Measurements from ENCODE around the gene ACTN3.
"Not testable (repeated sequence)": the region's sequence is repeated elsewhere in the genome, so short reads cannot be mapped to it uniquely, and the experiment has no call there.

The ACTN3 gene

DNA sequence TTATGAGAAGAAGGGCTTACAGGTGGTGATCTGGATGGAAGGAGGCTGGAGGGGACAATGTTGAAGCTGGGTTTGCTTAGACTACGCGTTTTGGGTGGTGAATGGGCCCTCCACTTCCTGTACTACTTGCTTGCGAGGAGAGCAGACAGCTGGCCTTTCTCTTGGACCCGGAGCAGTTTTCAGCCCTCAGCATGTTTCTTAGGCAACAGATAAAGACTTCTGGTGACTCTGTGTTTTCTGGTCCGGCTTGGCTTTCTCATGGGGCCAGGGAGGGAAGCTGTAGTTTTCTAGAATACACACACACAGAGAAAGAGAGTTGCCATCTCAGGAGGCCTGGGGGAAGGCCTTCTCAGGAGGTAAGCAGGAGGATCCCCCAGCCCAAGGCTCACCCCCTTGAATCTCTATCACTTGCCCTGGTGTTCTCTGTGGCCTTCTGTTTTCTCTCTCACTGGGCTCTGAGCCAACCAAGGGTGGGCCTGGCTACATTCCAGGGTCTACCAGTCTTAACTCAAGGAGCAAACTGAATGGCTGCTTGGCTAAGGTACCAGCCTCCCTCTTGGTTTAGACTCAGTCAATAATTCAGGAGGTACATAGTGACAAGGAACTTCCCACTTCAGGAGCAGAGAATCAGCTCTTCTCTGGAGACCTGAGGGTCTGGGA is 48.7 kb downstream of the ACTN3 start:
- H3K4me3 ChIP-seq (ENCODE audit: insufficient read depth, low read depth, low read length), result no peak overlapping the region
- 94 to 97% methylated on average over 5 of the region's 5 CpGs for WGBS, 2 experiments

DNA sequence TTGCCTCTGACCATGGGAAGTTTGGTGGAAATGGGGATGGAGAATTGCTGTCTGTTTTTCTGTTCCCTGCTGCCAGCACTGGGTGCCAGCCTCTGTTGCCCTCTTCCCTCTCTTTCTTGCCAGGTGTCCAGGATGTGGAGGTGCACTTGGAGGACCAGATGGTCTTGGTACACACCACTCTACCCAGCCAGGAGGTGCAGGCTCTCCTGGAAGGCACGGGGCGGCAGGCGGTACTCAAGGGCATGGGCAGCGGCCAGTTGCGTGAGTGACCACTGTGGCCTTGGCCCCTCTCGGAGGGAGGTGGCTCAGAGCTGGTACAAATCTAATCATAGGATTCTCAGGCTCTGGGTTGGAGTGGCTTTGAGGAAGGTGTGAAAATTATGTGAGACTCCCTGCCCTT is 52.3 kb downstream of the ACTN3 start:
- Histone ChIP-seq H3K4me1 (ENCODE audit: control insufficient read depth, insufficient read depth, low read length) (no peaks in the 10 kb centered on the region), H3K9me3 (ENCODE audit: control insufficient read depth, low read length) (no peaks in the 10 kb centered on the region), H3K27me3 (ENCODE audit: control insufficient read depth, insufficient read depth, low read length, poor library complexity, severe bottlenecking) (no peaks in the 10 kb centered on the region), H3K4me3 (ENCODE audit: insufficient read depth, low read depth, low read length) (no peak overlapping the region), H3K36me3 (ENCODE audit: control insufficient read depth, insufficient read depth, low read length) (peaks cover 6% of the 10 kb centered on the region), H3K27ac (ENCODE audit: insufficient read depth, low read depth, low read length, poor library complexity, severe bottlenecking) (no peak overlapping the region)
- 96 to 97% methylated on average over 6 of the region's 6 CpGs for WGBS, 2 experiments

More for the DNA sequence above, 48.7 kb downstream of the ACTN3 start:
- H3K4me1 ChIP-seq (ENCODE audit: control insufficient read depth, insufficient read depth, low read length), result peaks cover 7% of the 10 kb centered on the region
- H3K9me3 ChIP-seq (ENCODE audit: control insufficient read depth, low read length), result no peaks in the 10 kb centered on the region
- H3K27me3 ChIP-seq (ENCODE audit: control insufficient read depth, insufficient read depth, low read length, poor library complexity, severe bottlenecking), result no peaks in the 10 kb centered on the region
- H3K36me3 ChIP-seq (ENCODE audit: control insufficient read depth, insufficient read depth, low read length), result peaks cover 2% of the 10 kb centered on the region
- no peak overlapping the region for H3K27ac ChIP-seq (ENCODE audit: insufficient read depth, low read depth, low read length, poor library complexity, severe bottlenecking)

DNA sequence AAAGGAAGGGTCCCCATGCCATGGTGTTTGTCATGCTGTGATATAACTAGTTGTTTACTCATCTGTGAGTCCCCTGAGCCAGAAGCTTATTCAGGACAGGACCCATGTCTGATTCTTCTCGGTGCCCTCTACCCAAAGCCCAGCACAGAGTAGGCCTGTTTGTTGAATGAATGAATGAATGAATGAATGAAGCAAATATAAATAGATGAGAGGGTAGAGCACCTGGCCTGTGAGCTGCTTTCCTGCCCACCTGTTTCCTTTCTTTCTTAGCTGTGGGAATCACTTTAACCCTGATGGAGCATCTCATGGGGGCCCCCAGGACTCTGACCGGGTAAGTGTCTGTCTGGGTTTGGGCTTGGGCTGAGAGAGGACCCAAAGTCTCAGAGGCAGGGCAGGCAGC is 53.5 kb downstream of the ACTN3 start:
- Histone ChIP-seq H3K4me3 (ENCODE audit: insufficient read depth, low read depth, low read length) (no peak overlapping the region), H3K36me3 (ENCODE audit: control insufficient read depth, insufficient read depth, low read length) (peaks cover 11% of the 10 kb centered on the region), H3K27me3 (ENCODE audit: control insufficient read depth, insufficient read depth, low read length, poor library complexity, severe bottlenecking) (no peaks in the 10 kb centered on the region), H3K9me3 (ENCODE audit: control insufficient read depth, low read length) (no peaks in the 10 kb centered on the region), H3K27ac (ENCODE audit: insufficient read depth, low read depth, low read length, poor library complexity, severe bottlenecking) (no peak overlapping the region), H3K4me1 (ENCODE audit: control insufficient read depth, insufficient read depth, low read length) (no peaks in the 10 kb centered on the region)
- WGBS, 2 experiments, result 89 to 92% methylated on average over 2 of the region's 2 CpGs

DNA sequence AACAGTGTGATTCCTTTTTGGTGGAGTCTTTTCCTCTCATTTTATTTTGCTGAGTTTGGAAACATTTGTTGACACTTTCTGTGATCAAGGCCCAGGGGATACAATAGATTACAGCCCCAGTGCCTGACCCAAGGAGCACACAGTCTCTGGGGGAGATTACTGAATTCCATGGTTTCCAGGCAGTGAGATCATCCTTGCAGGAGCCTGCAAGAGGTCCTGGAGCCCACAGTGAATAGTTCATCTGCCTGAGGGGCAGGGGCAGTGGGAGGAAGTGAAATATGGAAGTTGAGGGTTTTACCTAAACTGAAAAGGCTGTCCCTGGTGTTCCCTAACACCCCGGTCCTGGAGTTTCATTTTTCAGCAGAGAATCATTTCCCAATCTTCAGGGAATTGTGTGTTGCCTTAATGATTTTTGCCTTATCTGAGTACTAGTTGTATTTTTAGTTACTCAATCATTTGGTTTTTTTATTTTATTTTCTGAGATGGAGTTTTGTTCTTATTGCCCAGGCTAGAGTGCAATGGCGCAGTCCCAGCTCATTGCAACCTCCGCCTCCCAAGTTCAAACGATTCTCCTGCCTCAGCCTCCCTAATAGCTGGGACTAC is 54.0 kb downstream of the ACTN3 start:
- Histone ChIP-seq H3K9me3 (ENCODE audit: control insufficient read depth, low read length) (no peaks in the 10 kb centered on the region), H3K27me3 (ENCODE audit: control insufficient read depth, insufficient read depth, low read length, poor library complexity, severe bottlenecking) (no peaks in the 10 kb centered on the region), H3K27ac (ENCODE audit: insufficient read depth, low read depth, low read length, poor library complexity, severe bottlenecking) (no peak overlapping the region), H3K4me1 (ENCODE audit: control insufficient read depth, insufficient read depth, low read length) (no peaks in the 10 kb centered on the region), H3K36me3 (ENCODE audit: control insufficient read depth, insufficient read depth, low read length) (peaks cover 15% of the 10 kb centered on the region), H3K4me3 (ENCODE audit: insufficient read depth, low read depth, low read length) (no peak overlapping the region)
- 95 to 98% methylated on average over 4 of the region's 4 CpGs for WGBS, 2 experiments

DNA sequence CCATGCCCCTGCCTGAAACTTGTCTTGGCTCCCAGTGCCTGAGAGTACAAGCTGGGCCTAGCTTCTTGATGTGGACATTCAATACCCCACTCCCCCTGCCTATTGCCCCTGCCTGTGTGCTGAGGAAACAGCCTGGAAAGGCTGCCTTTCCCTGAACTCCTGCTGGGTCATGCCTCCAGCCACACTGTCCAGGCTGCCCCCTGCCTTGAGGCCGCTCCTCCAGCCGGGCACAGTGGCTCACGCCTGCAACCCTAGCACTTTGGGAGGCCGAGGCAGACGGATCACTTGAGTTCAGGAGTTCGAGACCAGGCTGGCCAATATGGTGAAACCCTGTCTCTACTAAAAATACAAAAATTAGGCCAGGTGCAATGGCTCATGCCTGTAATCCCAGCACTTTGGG is 56.4 kb downstream of the ACTN3 start:
- Histone ChIP-seq H3K27me3 (ENCODE audit: control insufficient read depth, insufficient read depth, low read length, poor library complexity, severe bottlenecking) (no peaks in the 10 kb centered on the region), H3K36me3 (ENCODE audit: control insufficient read depth, insufficient read depth, low read length) (peaks cover 18% of the 10 kb centered on the region), H3K4me3 (ENCODE audit: insufficient read depth, low read depth, low read length) (no peak overlapping the region), H3K9me3 (ENCODE audit: control insufficient read depth, low read length) (no peaks in the 10 kb centered on the region), H3K27ac (ENCODE audit: insufficient read depth, low read depth, low read length, poor library complexity, severe bottlenecking) (no peak overlapping the region), H3K4me1 (ENCODE audit: control insufficient read depth, insufficient read depth, low read length) (no peaks in the 10 kb centered on the region)
- 86 to 90% methylated on average over 6 of the region's 6 CpGs for WGBS, 2 experiments

DNA sequence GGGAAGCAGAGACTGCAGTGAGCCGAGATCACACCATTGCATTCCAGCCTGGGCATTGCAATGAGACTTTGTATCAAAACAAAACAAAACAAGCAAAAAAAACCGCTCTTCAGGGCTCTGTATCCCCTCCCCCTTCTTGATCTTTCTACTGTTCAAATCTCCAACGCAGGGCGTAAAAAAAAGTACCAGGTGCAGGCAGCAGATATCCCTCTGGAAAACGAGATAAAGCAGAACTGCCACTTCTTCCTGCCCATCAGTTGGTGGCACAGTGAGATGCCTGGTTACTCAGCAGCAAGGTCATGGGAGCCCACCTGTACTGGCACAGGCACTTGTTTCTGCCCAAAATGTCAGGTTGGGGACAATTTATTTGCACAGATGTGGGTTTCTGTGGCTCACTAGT is 57.5 kb downstream of the ACTN3 start:
- Histone ChIP-seq H3K36me3 (ENCODE audit: control insufficient read depth, insufficient read depth, low read length) (peaks cover 18% of the 10 kb centered on the region), H3K9me3 (ENCODE audit: control insufficient read depth, low read length) (no peaks in the 10 kb centered on the region), H3K4me3 (ENCODE audit: insufficient read depth, low read depth, low read length) (no peak overlapping the region), H3K27ac (ENCODE audit: insufficient read depth, low read depth, low read length, poor library complexity, severe bottlenecking) (no peak overlapping the region), H3K27me3 (ENCODE audit: control insufficient read depth, insufficient read depth, low read length, poor library complexity, severe bottlenecking) (no peaks in the 10 kb centered on the region), H3K4me1 (ENCODE audit: control insufficient read depth, insufficient read depth, low read length) (no peaks in the 10 kb centered on the region)
- WGBS, 2 experiments, result 93 to 95% methylated on average over 5 of the region's 5 CpGs

DNA sequence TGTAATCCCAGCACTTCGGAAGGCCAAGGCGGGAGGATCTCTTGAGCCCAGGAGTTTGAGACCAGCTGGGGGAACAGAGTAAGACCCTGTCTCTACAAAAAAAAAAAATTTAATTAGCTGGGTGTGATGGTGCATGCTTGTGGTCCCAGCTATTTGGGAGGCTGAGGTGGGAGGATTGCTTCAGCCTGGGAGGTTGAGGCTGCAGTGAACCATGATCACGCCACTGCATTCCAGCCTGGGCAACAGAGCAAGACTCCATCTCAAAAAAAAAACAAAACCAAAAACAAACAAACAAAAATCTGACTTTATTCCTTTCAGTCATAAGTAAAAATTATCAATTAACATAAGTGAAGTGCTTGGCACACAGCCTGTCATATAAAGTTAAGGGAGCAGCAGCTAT is 59.9 kb downstream of the ACTN3 start:
- H3K36me3 ChIP-seq (ENCODE audit: control insufficient read depth, insufficient read depth, low read length), result peaks cover 12% of the 10 kb centered on the region

DNA sequence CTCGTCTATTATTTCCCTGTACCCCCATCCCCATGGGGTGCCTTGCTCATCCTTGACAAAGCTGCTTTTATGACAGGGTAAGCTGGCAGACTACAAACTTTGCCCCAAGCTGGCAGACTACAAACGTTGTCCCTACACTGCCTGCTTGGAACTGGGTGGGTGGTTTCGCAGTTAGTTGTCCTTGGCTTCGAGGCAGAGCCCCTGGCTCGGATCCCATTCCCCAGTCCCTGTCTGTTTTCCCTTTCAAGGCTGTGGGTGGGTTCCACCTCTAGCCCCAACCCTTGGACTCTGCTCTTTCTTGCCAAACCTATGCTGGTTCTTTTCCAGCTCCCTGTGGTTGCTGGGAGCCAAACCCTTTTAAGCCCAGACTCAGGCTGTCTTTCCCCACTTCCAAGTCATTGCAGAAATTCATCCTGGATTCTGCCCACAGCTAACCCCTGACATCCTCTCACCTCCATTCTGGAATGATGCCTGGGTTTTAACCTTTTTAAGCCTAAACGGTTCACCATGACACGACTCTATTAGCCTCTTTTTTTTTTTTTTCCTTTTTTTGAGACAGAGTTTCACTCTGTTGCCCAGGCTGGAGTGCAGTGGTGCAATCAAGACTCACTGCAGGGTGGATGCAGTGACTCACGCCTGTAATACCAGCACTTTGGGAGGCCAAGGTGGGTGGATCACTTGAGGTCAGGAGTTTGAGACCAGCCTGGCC is 60.6 kb downstream of the ACTN3 start:
- H3K27ac ChIP-seq (ENCODE audit: insufficient read depth, low read depth, low read length, poor library complexity, severe bottlenecking), result no peak overlapping the region

More for the DNA sequence above, 59.9 kb downstream of the ACTN3 start:
- not testable (repeated sequence) for H3K4me1 ChIP-seq (ENCODE audit: control insufficient read depth, insufficient read depth, low read length); H3K27me3 ChIP-seq (ENCODE audit: control insufficient read depth, insufficient read depth, low read length, poor library complexity, severe bottlenecking); H3K9me3 ChIP-seq (ENCODE audit: control insufficient read depth, low read length); H3K4me3 ChIP-seq (ENCODE audit: insufficient read depth, low read depth, low read length); H3K27ac ChIP-seq (ENCODE audit: insufficient read depth, low read depth, low read length, poor library complexity, severe bottlenecking)
- 84 to 96% methylated on average over 3 of the region's 3 CpGs for WGBS, 2 experiments

DNA sequence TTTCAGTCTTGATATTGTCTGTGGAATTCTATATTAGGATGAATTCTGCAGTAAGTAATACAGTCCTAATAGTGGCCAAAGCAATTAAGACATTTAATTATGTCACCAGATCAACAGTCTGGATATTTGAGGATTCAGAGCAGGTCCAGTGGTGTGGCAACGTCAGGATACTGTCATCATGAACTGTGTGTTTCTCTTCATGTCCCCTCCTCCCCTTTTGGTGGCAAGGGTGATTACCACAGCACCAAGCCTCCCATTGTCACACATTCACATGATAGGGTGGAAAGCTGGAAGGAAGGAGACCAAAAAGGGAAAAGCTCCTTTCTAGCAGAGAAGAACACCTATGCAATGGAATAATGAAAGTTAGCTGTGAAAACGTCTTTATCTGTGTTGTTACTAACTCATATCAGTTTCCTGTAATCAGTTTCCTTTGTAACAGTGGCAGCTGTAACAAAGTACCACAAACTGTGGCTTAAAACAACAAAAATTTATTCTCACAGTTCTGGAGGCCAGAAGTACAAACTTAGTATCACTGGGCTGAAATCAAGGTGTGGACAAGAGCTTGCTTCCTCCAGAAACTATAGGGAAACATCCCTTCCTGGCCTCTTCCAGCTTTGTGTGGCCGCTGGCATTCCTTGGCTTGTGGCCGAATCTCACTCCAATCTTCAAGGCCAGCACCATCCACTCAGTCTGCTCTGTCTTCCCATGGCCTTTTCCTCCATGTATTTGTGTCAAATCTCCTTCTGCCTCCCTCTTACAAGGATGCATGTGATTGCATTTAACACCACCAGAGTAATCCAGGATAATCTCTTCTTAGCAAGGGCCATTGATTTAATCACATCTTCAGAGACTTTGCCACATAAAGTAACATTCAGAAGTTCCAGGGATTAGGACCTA is 63.3 kb downstream of the ACTN3 start:
- no peak overlapping the region for H3K27ac ChIP-seq (ENCODE audit: insufficient read depth, low read depth, low read length, poor library complexity, severe bottlenecking)
- 85 to 87% methylated on average over 4 of the region's 4 CpGs for WGBS, 2 experiments
- H3K36me3 ChIP-seq (ENCODE audit: control insufficient read depth, insufficient read depth, low read length), result peaks cover 7% of the 10 kb centered on the region
- H3K27me3 ChIP-seq (ENCODE audit: control insufficient read depth, insufficient read depth, low read length, poor library complexity, severe bottlenecking), result no peaks in the 10 kb centered on the region
- H3K4me1 ChIP-seq (ENCODE audit: control insufficient read depth, insufficient read depth, low read length), result no peaks in the 10 kb centered on the region
- no peaks in the 10 kb centered on the region for H3K9me3 ChIP-seq (ENCODE audit: control insufficient read depth, low read length)
- H3K4me3 ChIP-seq (ENCODE audit: insufficient read depth, low read depth, low read length), result no peak overlapping the region

More for the DNA sequence above, 60.6 kb downstream of the ACTN3 start:
- no peak overlapping the region for H3K4me3 ChIP-seq (ENCODE audit: insufficient read depth, low read depth, low read length)
- H3K9me3 ChIP-seq (ENCODE audit: control insufficient read depth, low read length), result no peaks in the 10 kb centered on the region
- WGBS, 2 experiments, result 88 to 93% methylated on average over 8 of the region's 8 CpGs
- H3K36me3 ChIP-seq (ENCODE audit: control insufficient read depth, insufficient read depth, low read length), result peaks cover 12% of the 10 kb centered on the region
- H3K4me1 ChIP-seq (ENCODE audit: control insufficient read depth, insufficient read depth, low read length), result no peaks in the 10 kb centered on the region
- H3K27me3 ChIP-seq (ENCODE audit: control insufficient read depth, insufficient read depth, low read length, poor library complexity, severe bottlenecking), result no peaks in the 10 kb centered on the region

DNA sequence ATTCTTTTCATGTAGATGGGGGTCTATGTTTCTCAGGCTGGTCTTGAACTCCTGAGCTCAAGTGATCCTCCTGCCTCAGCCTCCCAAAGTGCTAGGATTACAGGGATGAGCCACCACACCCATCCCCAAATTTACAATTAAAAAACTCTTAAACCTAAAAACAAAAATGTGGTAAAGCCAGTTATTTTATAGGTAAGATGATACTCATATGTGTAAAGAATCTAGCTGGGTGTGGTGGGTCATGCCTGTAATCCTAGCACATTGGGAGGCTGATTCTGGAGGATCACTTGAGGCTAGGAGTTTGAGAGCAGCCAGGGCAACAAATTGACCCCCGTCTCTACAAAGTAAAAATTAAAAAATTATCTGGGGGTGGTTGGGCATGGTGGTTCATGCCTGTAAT is 65.8 kb downstream of the ACTN3 start:
- no peaks in the 10 kb centered on the region for H3K27me3 ChIP-seq (ENCODE audit: control insufficient read depth, insufficient read depth, low read length, poor library complexity, severe bottlenecking)
- H3K4me3 ChIP-seq (ENCODE audit: insufficient read depth, low read depth, low read length), result no peak overlapping the region
- H3K27ac ChIP-seq (ENCODE audit: insufficient read depth, low read depth, low read length, poor library complexity, severe bottlenecking), result no peak overlapping the region
- no peaks in the 10 kb centered on the region for H3K36me3 ChIP-seq (ENCODE audit: control insufficient read depth, insufficient read depth, low read length)
- H3K9me3 ChIP-seq (ENCODE audit: control insufficient read depth, low read length), result no peaks in the 10 kb centered on the region
- WGBS, 2 experiments, result 75 to 89% methylated on average over 1 of the region's 1 CpG
- no peaks in the 10 kb centered on the region for H3K4me1 ChIP-seq (ENCODE audit: control insufficient read depth, insufficient read depth, low read length)

Data from ectodermal cell (in vitro differentiated cells).